Measurements from ENCODE around the gene CEP128. TPM values are rescaled to one million over a fixed set of nuclear protein-coding genes. Genes with fewer than 3 reads are reported as not detected.

The CEP128 gene
- total RNA-seq, 1 experiment from 2014 or later = 12.0 TPM

GRCh38 chr14:80664576-80664975, 277.0 kb downstream of the CEP128 start:
- no peak overlapping the region for H3K27ac Mint-ChIP-seq
- H3K4me1 Mint-ChIP-seq = peaks cover 18% of the 10 kb centered on the region
- no peaks in the 10 kb centered on the region for H3K27me3 Mint-ChIP-seq (ENCODE audit: low read depth)
- no peak for TF ChIP-seq ATF3 (CRISPR knock-in tag; conservative IDR thresholded peaks at IDR 0.05)
- TF ChIP-seq NR1H2 (CRISPR knock-in tag; IDR thresholded peaks at IDR 0.05) = no peak
- TF ChIP-seq HMGXB4 (CRISPR knock-in tag; IDR thresholded peaks at IDR 0.05) = no peak
- no peak for TF ChIP-seq ZNF532 (CRISPR knock-in tag; IDR thresholded peaks at IDR 0.05; ENCODE audit: borderline replicate concordance)
- TF ChIP-seq ZNF423 (CRISPR knock-in tag; IDR thresholded peaks at IDR 0.05) = no peak
- no peak for TF ChIP-seq E2F5 (CRISPR knock-in tag; IDR thresholded peaks at IDR 0.05)
- no peak for TF ChIP-seq OVOL2 (CRISPR knock-in tag; IDR thresholded peaks at IDR 0.05; ENCODE audit: borderline replicate concordance)
- no peak for TF ChIP-seq ZNF263 (CRISPR knock-in tag; IDR thresholded peaks at IDR 0.05; ENCODE audit: low read depth)
- no peak for TF ChIP-seq ZNF219 (CRISPR knock-in tag; IDR thresholded peaks at IDR 0.05; ENCODE audit: borderline replicate concordance)
- TF ChIP-seq KAT7 (CRISPR knock-in tag; IDR thresholded peaks at IDR 0.05; ENCODE audit: borderline replicate concordance) = no peak
- no peaks in the 10 kb centered on the region for H3K36me3 Mint-ChIP-seq
- H3K9me3 Mint-ChIP-seq = peaks cover 14% of the 10 kb centered on the region
- no peak for ATAC-seq
- no peak overlapping the region for H3K4me3 Mint-ChIP-seq
- ChIA-PET CTCF (no interaction called here), POLR2A (no interaction called here)
- no peak for DNase-seq (ENCODE audit: low spot score)

GRCh38 chr14:80663541-80663940, 278.0 kb downstream of the CEP128 start:
- POLR2A ChIA-PET = no interaction called here
- no peak overlapping the region for H3K27ac Mint-ChIP-seq
- H3K4me1 Mint-ChIP-seq = peaks cover 18% of the 10 kb centered on the region
- CTCF ChIA-PET = no interaction called here
- H3K9me3 Mint-ChIP-seq = peaks cover 6% of the 10 kb centered on the region; the same call in 1 of the 2 replicates
- no peaks in the 10 kb centered on the region for H3K36me3 Mint-ChIP-seq
- DNase-seq (ENCODE audit: low spot score) = no peak
- no peak overlapping the region for H3K4me3 Mint-ChIP-seq
- no peak for ATAC-seq
- H3K27me3 Mint-ChIP-seq (ENCODE audit: low read depth) = no peaks in the 10 kb centered on the region
- TF ChIP-seq ZNF396 (CRISPR knock-in tag; IDR thresholded peaks at IDR 0.05; ENCODE audit: borderline replicate concordance) = no peak
- no peak for TF ChIP-seq JUN (CRISPR knock-in tag; IDR thresholded peaks at IDR 0.05)
- TF ChIP-seq ERG (CRISPR knock-in tag; IDR thresholded peaks at IDR 0.05) = no peak
- TF ChIP-seq CREB1 (CRISPR knock-in tag; IDR thresholded peaks at IDR 0.05) = no peak
- no peak for TF ChIP-seq CREM (CRISPR knock-in tag; IDR thresholded peaks at IDR 0.05)
- no peak for TF ChIP-seq E2F4 (CRISPR knock-in tag; IDR thresholded peaks at IDR 0.05; ENCODE audit: borderline replicate concordance, low read depth)
- no peak for TF ChIP-seq ZNF512 (CRISPR knock-in tag; IDR thresholded peaks at IDR 0.05; ENCODE audit: borderline replicate concordance)
- no peak for TF ChIP-seq ZNF281 (CRISPR knock-in tag; IDR thresholded peaks at IDR 0.05)
- TF ChIP-seq MYBL2 (CRISPR knock-in tag; IDR thresholded peaks at IDR 0.05) = no peak
- TF ChIP-seq ZBTB43 (CRISPR knock-in tag; IDR thresholded peaks at IDR 0.05) = no peak

All from WTC11 (cell line).